Activated CD4-positive, alpha-beta T cell treated with anti-CD3 and anti-CD28 coated beads for 36 hours (primary cell): ENCODE measurements around the gene HOXA7. TPM values are rescaled to one million over a fixed set of nuclear protein-coding genes. Genes with fewer than 3 reads are reported as not detected.
A peak's percentile ranks its signal among the peaks of the same experiment; 100 is the strongest.

Experiments
- ATAC-seq: fragments of 200-7000 bp; cut with Tn5 transposase; one replicate; pipeline ENCODE4 v1.10.0; 2021; ENCODE audit warnings: mild to moderate bottlenecking, moderate library complexity
- CTCF ChIA-PET: fragments of 350-600 bp; sonication (Branson Sonifier 250); formaldehyde crosslinking; loops from one replicate; lab custom pipeline; 2021; ENCODE audit warnings: antibody characterized with exemption; lab: Charles Lee
- POLR2A ChIA-PET: fragments of 350-600 bp; sonication (Branson Sonifier 250); formaldehyde crosslinking; loops from one replicate; lab custom pipeline; 2021; ENCODE audit warnings: antibody characterized with exemption, inconsistent platforms; lab: Charles Lee
- DNase-seq: peaks from one replicate; pipeline ENCODE4 v3.0.0-alpha.2; 2020
- H3K27ac Mint-ChIP-seq: one replicate; pipeline ENCODE4 v1.8.0; 2021; ENCODE audit warnings: mixed read lengths
- H3K27me3 Mint-ChIP-seq: one replicate; pipeline ENCODE4 v1.8.0; 2021; ENCODE audit warnings: mixed read lengths
- H3K36me3 Mint-ChIP-seq: one replicate; pipeline ENCODE4 v1.8.0; 2021; ENCODE audit warnings: low read depth, mixed read lengths
- H3K4me1 Mint-ChIP-seq: one replicate; pipeline ENCODE4 v1.8.0; 2021; ENCODE audit warnings: mixed read lengths
- H3K4me3 Mint-ChIP-seq: one replicate; pipeline ENCODE4 v1.8.0; 2021; ENCODE audit warnings: mild to moderate bottlenecking, moderate library complexity, mixed read lengths
- H3K9me3 Mint-ChIP-seq: one replicate; pipeline ENCODE4 v1.8.0; 2021; ENCODE audit warnings: low read depth, mixed read lengths
- intact Hi-C, 2 experiments: fragments of 100-400 bp; cut with DNase I in 1 of 2; cut with micrococcal nuclease in 1 of 2; formaldehyde crosslinking; loops; one replicate each; pipeline versions ENCODE4 v1.14.2 to v1.15.1; 2022 to 2024; cut with DNase I, micrococcal nuclease
- total RNA-seq, 2 experiments: library from RNA; stranded (reverse); gene quantifications; one replicate each; pipeline ENCODE4 v1.2.3, GENCODE V29; 2021

Gene HOXA7
- total RNA-seq, 2 experiments from 2014 or later, result not detected

DNA sequence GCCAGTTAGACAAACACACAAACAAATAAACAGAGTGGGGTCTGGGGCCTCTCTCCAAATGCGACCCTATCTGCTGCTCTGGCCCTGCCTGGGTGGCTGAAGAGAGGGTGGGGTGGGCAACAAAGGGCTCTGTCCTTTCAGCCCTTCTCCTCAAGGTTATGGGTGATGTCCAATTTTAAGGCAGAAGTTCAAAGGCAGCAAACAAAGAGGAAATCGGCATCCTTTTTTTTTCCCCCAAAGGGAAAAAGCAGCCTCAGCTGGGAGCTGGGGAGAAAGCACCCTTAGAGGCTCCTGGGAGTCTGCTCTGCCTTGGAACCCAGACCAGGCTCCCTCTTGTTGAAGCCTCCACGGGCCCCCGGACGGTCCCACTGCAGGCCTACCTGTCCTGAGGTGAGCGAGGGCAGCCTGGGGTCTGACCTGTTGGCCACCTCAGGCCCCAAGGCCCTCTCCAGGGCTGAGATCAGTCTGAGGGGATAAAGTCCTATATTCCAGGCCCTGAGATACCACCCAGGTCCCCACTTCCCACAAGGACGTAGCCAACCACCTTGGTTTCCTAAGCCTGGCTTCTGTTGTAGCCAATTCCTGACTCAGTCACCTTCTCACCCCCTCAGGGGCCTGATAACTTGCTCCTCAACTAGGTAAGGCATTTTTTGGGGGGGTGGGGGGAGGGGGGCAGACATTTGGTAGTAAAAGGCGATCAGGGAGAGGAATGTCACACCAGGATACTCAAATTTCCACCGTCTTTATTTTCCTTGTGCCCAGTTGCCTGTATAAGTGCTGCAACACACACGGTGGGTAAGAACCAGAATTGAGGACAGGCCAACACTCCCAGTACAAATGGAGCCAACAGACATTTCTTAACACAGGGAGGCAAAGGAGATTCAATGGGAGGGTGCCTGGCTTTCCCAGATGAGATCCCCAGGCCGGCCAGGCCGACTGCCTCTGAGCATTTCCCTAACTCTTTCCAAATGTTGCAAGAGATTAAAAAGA is 24.3 kb upstream of the HOXA7 start:
- Mint-ChIP-seq H3K36me3 (no peaks in the 10 kb centered on the region), H3K27me3 (peaks cover 54% of the 10 kb centered on the region), H3K9me3 (no peaks in the 10 kb centered on the region), H3K4me3 (no peak overlapping the region), H3K4me1 (peaks cover 20% of the 10 kb centered on the region), H3K27ac (no peak overlapping the region)
- ChIA-PET POLR2A (no interaction called here), CTCF (interaction anchor here (0.6 to 2.3 kb wide), 23 partner anchors 9 to 1288 kb away, joined by 3 to 12 read pairs (median 4); partner anchors contain the start of gene EVX1)
- intact Hi-C loops, result no loop called here
- no peak for ATAC-seq
- DNase-seq, result no peak

DNA sequence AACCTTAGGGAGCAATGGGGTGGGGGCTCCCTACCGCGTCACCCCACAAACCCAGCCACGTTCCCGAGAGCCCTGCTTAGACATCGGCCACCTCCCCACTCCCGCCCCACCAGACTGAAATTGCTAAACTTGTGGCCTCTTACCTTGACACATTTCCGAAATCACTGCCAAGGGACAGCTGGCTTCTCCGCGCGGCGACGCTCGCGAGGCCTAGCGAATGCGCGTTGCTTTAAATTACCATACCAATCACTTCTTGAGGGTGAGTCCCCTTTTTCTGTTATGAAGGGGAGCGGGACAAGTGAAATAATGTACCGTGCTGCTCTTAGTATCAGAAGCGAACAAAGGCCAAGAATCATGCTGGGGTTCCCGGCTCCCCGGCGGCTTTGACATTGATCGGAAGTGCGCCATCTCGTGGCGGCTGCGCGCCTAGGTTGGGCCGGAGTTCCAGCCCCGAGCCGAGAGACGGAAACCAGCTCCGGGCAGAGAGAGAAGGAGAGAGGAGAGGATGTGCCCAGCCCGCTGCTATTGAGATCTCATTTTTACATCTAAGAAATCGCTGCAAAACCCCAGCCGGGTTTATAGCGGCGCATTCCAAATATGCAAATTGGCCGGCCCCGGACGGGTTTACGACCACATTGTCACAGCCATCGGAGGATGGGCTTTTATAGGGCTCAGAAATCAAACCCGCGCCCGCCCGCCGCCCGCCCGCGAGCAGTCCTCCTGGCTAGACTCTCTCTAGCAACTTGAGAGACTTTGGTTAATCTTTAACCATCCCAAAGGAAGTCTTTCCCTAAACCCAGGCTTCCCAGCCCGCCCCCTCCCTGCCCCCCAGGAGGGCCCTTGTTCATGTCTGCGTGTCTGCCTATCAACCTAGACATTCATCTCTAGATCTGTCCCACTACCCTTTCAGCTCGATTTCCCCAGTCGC is 23.3 kb upstream of the HOXA7 start:
- no peaks in the 10 kb centered on the region for H3K9me3 Mint-ChIP-seq
- ChIA-PET CTCF (interaction anchor here (0.6 to 2.3 kb wide), 36 partner anchors 9 to 1383 kb away, joined by 3 to 12 read pairs (median 4); partner anchors contain the start of gene EVX1), POLR2A (no interaction called here)
- peaks cover 51% of the 10 kb centered on the region for H3K27me3 Mint-ChIP-seq
- peaks cover 10% of the 10 kb centered on the region for H3K4me1 Mint-ChIP-seq
- peak; percentile 81 for DNase-seq
- peak; percentile 88 for ATAC-seq
- no peak overlapping the region for H3K4me3 Mint-ChIP-seq
- H3K36me3 Mint-ChIP-seq, result no peaks in the 10 kb centered on the region
- intact Hi-C loops, result no loop called here
- H3K27ac Mint-ChIP-seq, result no peak overlapping the region

DNA sequence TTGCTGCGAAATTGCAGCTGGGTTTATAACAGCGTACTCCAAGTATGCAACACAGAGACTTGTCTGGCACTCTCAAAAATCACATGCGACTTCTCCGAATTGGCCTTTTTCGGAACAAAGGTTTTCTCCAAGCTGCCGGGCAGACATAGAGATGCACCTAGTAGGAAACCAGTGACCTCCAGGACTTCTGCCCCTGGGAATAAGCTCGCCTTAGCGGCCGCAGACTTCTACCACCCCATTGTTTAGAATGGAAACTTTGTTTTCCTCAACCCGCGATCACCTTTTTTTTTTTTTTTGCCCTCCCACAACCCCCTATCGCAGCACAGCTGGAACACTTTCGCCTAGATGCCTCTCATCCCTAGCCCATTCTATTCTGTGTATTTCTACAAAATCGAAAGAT is 22.6 kb upstream of the HOXA7 start:
- Mint-ChIP-seq H3K36me3 (no peaks in the 10 kb centered on the region), H3K4me1 (peaks cover 7% of the 10 kb centered on the region), H3K27me3 (peaks cover 51% of the 10 kb centered on the region), H3K4me3 (no peak overlapping the region), H3K27ac (no peak overlapping the region), H3K9me3 (no peaks in the 10 kb centered on the region)
- intact Hi-C loops, result no loop called here
- ChIA-PET CTCF (interaction anchor here (0.6 to 2.3 kb wide), 26 partner anchors 11 to 1382 kb away, joined by 3 to 12 read pairs (median 4); partner anchors contain the start of gene EVX1), POLR2A (no interaction called here)
- ATAC-seq (no peak), DNase-seq (no peak)

DNA sequence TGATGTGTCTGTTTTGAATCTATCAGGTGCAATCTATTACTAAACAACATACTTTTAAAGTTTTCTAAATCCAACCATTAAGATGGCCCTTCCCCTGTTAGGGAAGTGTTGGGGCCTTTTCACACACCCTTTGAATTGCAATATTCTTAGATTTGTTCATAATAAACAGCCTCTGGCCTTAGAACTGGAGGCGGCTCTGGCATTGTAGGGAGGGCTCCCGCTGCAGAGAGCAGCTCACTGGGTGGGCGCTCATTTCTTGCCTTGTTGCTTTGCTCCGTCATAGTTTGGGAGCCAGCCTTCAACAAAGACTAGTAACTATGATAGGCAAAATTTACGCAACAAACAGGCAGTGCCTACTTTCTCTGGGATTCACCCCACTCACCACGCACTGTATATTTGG is 21.9 kb upstream of the HOXA7 start:
- ChIA-PET CTCF (interaction anchor here (0.8 to 2.3 kb wide), 9 partner anchors 10 to 536 kb away, joined by 3 to 12 read pairs (median 4); no protein-coding TSS in a partner anchor), POLR2A (no interaction called here)
- Mint-ChIP-seq H3K4me3 (no peak overlapping the region), H3K36me3 (no peaks in the 10 kb centered on the region), H3K27me3 (peaks cover 51% of the 10 kb centered on the region), H3K9me3 (no peaks in the 10 kb centered on the region), H3K27ac (no peak overlapping the region), H3K4me1 (peaks cover 6% of the 10 kb centered on the region)
- DNase-seq (no peak), ATAC-seq (no peak)
- intact Hi-C loops, result no loop called here

DNA sequence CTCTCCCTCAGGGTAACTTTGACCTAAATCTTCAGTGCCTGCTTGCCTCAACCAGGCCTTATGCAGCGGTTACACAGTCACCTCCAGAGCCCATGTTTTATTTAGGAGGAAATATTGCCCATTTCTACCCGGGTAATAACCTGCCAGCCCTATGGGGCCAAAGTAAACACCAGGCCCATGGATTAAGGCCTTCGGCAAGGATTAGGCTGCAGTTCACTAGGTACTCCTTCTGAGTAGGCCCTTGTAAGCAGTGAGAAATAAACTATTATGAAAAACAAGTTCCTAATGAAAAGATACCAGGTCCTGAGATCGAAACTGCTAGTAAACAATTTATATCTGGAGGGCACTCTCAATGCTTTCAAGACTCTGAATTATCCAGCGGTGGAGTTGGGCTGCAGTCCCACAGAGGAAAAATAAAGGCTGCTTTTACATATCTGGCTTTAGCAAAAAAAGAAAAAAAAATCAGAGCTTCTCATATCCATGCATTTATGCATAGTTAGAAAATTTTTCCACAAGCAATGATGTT is 21.4 kb upstream of the HOXA7 start:
- ChIA-PET POLR2A (interaction anchor here (0.6 kb wide), 1 partner anchor 885 kb away, joined by 5 read pairs; no protein-coding TSS in a partner anchor), CTCF (interaction anchor here (1.0 to 2.3 kb wide), 5 partner anchors 11 to 79 kb away, joined by 3 to 12 read pairs (median 4); no protein-coding TSS in a partner anchor)
- ATAC-seq, result no peak
- H3K27ac Mint-ChIP-seq, result no peak overlapping the region
- H3K9me3 Mint-ChIP-seq, result no peaks in the 10 kb centered on the region
- no peak for DNase-seq
- H3K27me3 Mint-ChIP-seq, result peaks cover 50% of the 10 kb centered on the region
- peaks cover 6% of the 10 kb centered on the region for H3K4me1 Mint-ChIP-seq
- H3K4me3 Mint-ChIP-seq, result no peak overlapping the region
- H3K36me3 Mint-ChIP-seq, result no peaks in the 10 kb centered on the region
- intact Hi-C loops, result no loop called here

DNA sequence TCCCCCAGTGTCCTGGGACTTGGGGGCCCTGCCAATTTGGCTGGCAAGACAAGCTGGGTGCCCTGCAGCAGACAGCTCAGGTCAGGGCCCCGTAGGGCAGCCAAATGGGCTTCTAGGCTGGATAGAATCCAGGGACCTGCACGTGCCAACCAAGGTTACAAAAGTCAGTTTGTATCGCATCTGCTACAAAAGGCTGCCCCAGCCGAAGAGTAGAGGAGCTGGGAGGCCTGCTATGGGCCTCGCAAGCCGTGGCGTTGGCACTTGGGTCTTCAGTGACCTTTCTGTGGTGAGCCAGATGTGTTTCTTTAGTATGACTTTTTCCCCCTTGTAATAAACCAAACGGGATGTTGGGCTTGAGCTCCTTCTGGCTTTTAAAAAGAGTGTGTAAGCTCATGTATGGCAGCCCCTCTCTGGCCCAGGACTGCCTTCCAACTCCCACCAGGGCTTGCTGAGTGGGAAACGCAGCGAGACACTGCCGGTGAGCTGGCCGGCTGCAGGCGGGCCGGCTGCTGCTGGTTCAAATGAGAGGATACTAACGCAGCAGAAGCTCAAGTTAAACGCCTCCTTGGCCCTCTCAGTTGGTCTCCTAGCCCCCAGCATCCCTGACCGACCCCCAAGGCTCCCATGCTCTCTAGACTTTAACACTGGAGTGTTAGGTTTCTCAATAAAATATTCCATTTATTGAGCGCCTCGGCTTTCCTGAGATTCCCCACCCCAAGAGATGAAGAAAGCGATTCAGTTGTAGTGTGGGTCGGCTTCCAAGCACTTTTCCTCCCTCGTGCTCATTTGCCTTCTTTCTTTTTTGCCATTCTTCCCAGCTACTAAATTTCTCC is 20.7 kb upstream of the HOXA7 start:
- H3K36me3 Mint-ChIP-seq, result no peaks in the 10 kb centered on the region
- ChIA-PET CTCF (interaction anchor here (0.6 to 1.7 kb wide), 6 partner anchors 11 to 1131 kb away, joined by 3 to 6 read pairs (median 3); no protein-coding TSS in a partner anchor), POLR2A (interaction anchor here (0.5 to 0.6 kb wide), 2 partner anchors 8 to 886 kb away, joined by 5 read pairs; partner anchors contain the start of gene HOXA11)
- H3K27me3 Mint-ChIP-seq, result peaks cover 48% of the 10 kb centered on the region
- H3K9me3 Mint-ChIP-seq, result no peaks in the 10 kb centered on the region
- H3K4me1 Mint-ChIP-seq, result peaks cover 9% of the 10 kb centered on the region
- DNase-seq (no peak), ATAC-seq (no peak)
- H3K4me3 Mint-ChIP-seq, result no peak overlapping the region
- no peak overlapping the region for H3K27ac Mint-ChIP-seq
- intact Hi-C loops, result no loop called here

DNA sequence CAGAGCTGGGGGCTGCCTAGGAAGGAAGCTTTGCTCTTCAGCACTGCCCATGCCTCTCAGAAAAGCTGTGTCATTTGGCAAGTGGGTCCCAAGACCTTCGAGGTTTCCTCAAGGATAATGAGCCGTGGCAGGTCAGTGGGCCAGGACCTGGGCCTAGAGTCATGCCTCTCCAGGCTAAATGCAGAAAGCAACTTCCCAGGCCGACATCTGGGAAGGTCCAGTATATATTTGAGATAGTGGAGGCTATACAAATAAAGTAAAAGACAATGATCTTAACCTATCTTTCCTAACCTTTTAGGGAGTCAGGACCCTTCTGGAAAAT is 20.0 kb upstream of the HOXA7 start:
- Mint-ChIP-seq H3K4me1 (peaks cover 14% of the 10 kb centered on the region), H3K27me3 (peaks cover 53% of the 10 kb centered on the region), H3K27ac (no peak overlapping the region), H3K36me3 (no peaks in the 10 kb centered on the region), H3K9me3 (no peaks in the 10 kb centered on the region), H3K4me3 (no peak overlapping the region)
- ChIA-PET POLR2A (interaction anchor here (0.5 kb wide), 1 partner anchor 9 kb away, joined by 5 read pairs; the partner anchor contains the start of gene HOXA11), CTCF (interaction anchor here (0.9 to 1.7 kb wide), 4 partner anchors 12 to 27 kb away, joined by 3 to 6 read pairs (median 4); no protein-coding TSS in a partner anchor)
- DNase-seq, result no peak
- intact Hi-C loops, result no loop called here
- no peak for ATAC-seq

DNA sequence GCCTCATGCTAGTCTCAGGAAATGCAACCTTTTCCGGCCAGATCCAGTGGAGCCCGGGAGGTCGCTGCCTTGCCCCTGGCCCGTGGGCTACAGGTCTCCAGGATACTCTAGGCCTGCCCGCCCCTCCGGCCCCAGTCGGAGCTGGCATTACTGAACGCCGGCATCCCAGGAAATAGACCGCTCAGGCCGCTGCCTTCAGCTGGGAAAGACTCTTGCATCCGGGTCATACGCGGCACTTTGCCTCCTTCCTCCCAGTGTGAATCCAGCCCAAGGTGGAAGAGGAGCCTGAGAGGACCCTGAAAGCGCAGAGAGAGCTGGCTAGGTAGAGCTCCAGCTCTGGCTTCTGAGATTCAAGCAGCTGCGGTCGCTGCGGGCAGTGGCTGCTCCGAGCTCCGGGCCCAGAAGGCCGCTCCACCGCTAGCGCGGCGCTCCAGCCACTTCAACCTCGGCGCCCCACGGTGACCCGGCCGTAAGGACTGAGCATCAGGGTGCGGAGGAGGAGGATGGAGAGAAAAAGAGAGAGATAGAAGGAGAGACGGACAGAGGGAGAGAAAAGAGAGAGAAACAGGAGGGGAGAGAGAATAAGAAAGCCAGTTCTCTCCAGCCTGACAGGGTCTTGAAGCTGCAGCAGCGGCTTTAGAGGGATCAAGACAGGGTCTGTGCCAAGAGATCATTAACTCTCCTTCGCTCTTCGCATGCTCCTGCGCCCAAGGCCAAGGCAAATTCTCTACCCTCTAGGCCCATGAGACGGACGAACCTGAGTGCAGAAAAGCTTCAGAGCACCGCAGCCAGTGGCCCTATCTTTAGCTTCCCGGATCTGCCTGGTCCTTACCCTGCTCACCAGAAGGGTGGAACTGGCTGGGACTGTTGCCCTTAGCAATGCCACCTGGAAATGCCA is 19.4 kb upstream of the HOXA7 start:
- CTCF ChIA-PET, result interaction anchor here (0.9 to 1.7 kb wide), 4 partner anchors 13 to 26 kb away, joined by 3 to 6 read pairs (median 4); no protein-coding TSS in a partner anchor
- H3K4me3 Mint-ChIP-seq, result no peak overlapping the region
- DNase-seq (no peak), ATAC-seq (no peak)
- no peaks in the 10 kb centered on the region for H3K36me3 Mint-ChIP-seq
- H3K27me3 Mint-ChIP-seq, result peaks cover 53% of the 10 kb centered on the region
- POLR2A ChIA-PET, result no interaction called here
- H3K9me3 Mint-ChIP-seq, result no peaks in the 10 kb centered on the region
- H3K27ac Mint-ChIP-seq, result no peak overlapping the region
- intact Hi-C loops, result no loop called here
- peaks cover 15% of the 10 kb centered on the region for H3K4me1 Mint-ChIP-seq

DNA sequence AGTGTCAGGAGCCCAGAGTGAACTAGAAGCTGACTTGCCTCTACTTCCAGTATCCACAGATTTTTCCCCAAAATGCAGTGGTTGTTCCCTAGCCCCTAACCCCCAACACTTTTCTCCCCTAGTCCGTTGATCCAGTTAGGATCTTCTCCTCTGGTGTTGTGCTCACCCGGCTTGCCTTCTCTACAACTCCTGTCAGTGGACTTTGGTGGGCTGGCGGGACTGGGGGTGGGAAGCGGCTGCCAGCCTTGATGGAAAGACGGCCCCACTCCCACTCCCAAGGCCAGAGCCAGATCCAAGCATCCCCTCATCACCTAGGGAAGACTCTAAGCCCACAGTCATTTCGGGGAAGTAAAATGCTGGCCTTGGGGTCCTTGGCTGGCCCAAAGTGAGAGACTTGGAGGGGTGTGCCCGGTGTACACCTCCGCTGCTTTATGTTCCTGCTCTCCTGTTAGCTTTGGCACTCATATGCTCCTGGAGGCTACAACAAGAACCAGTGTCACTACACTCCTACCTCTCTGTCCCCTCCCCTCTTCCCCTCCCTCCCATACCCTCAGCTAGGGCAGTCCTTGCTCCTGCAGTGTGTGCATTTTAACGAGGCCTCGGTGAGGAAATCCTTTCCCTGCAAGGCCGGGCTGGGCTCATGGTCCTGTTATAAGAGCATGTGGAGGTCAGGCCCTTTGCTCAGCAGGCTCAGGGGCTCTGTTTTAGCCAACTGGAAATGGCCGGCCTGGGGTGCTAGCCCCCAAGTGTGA is 18.6 kb upstream of the HOXA7 start:
- intact Hi-C loops, result no loop called here
- Mint-ChIP-seq H3K9me3 (no peaks in the 10 kb centered on the region), H3K27ac (no peak overlapping the region), H3K4me1 (peaks cover 15% of the 10 kb centered on the region), H3K36me3 (no peaks in the 10 kb centered on the region), H3K27me3 (peaks cover 54% of the 10 kb centered on the region), H3K4me3 (no peak overlapping the region)
- ATAC-seq, result no peak
- ChIA-PET CTCF (interaction anchor here (0.6 kb wide), 1 partner anchor 35 kb away, joined by 4 read pairs; no protein-coding TSS in a partner anchor), POLR2A (no interaction called here)
- DNase-seq, result no peak
